Osteoblast (primary cell): Measurements from ENCODE around the gene EXOC7. TPM values are rescaled to one million over a fixed set of nuclear protein-coding genes. Genes with fewer than 3 reads are reported as not detected.
A peak's percentile ranks its signal among the peaks of the same experiment; 100 is the strongest.

ENCODE experiments used
- DNase-seq: peaks from one replicate; pipeline ENCODE4 v3.0.0; 2011; ENCODE audit warnings: low spot score, mixed read lengths; ENCODE audit not compliant: insufficient read length; ENCODE audit errors: missing footprints
- H2AFZ ChIP-seq: 2 replicates; pipeline ENCODE4 v1.6.0; 2011; ENCODE audit warnings: mild to moderate bottlenecking, low read length
- H3K27ac ChIP-seq: 2 replicates; pipeline ENCODE4 v1.5.1; 2011; ENCODE audit warnings: mild to moderate bottlenecking, low read depth, low read length, moderate library complexity
- H3K27me3 ChIP-seq: 2 replicates; pipeline ENCODE4 v1.6.0; 2012; ENCODE audit warnings: mild to moderate bottlenecking, control low read depth, inconsistent platforms, low read length, moderate library complexity; ENCODE audit not compliant: insufficient read depth
- H3K36me3 ChIP-seq: 2 replicates; pipeline ENCODE4 v1.5.1; 2011; ENCODE audit warnings: mild to moderate bottlenecking, low read length, control low read depth, moderate library complexity; ENCODE audit not compliant: insufficient read depth
- H3K4me1 ChIP-seq: 2 replicates; pipeline ENCODE4 v1.5.1; 2011; ENCODE audit warnings: mild to moderate bottlenecking, low read length, control low read depth, moderate library complexity; ENCODE audit not compliant: insufficient read depth
- H3K4me2 ChIP-seq: 2 replicates; pipeline ENCODE4 v1.6.0; 2011; ENCODE audit warnings: mild to moderate bottlenecking, low read length; ENCODE audit not compliant: insufficient read depth
- H3K4me3 ChIP-seq: fragments of 200-600 bp; sonication (generic); 3 replicates; pipeline ENCODE4 v1.5.1; 2012; ENCODE audit warnings: mild to moderate bottlenecking, low read length, inconsistent platforms; ENCODE audit not compliant: insufficient read depth
- H3K79me2 ChIP-seq: 2 replicates; pipeline ENCODE4 v1.6.0; 2012; ENCODE audit warnings: mild to moderate bottlenecking, low read length, control low read depth, inconsistent platforms; ENCODE audit not compliant: insufficient read depth
- H3K9me3 ChIP-seq: 2 replicates; pipeline ENCODE4 v1.5.1; 2011; ENCODE audit warnings: low read depth, low read length, control low read depth
- H4K20me1 ChIP-seq: 2 replicates; pipeline ENCODE4 v1.6.0; 2012; ENCODE audit warnings: mild to moderate bottlenecking, low read length, control low read depth; ENCODE audit not compliant: insufficient read depth
- total RNA-seq: library from RNA; depleted of rRNA; stranded (reverse); fragments of >200 nt; gene quantifications from 2 replicates; pipeline ENCODE4 v1.2.3, GENCODE V29; 2012
- TF ChIP-seq, protein P1 (sequence below): IDR thresholded peaks from 2 replicates; pipeline ENCODE4 v1.5.1; 2011; ENCODE audit warnings: mild to moderate bottlenecking, low read depth, low read length, moderate library complexity; ENCODE audit errors: extremely low read depth

EXOC7 gene
- total RNA-seq, 1 donor = 102 TPM

DNA sequence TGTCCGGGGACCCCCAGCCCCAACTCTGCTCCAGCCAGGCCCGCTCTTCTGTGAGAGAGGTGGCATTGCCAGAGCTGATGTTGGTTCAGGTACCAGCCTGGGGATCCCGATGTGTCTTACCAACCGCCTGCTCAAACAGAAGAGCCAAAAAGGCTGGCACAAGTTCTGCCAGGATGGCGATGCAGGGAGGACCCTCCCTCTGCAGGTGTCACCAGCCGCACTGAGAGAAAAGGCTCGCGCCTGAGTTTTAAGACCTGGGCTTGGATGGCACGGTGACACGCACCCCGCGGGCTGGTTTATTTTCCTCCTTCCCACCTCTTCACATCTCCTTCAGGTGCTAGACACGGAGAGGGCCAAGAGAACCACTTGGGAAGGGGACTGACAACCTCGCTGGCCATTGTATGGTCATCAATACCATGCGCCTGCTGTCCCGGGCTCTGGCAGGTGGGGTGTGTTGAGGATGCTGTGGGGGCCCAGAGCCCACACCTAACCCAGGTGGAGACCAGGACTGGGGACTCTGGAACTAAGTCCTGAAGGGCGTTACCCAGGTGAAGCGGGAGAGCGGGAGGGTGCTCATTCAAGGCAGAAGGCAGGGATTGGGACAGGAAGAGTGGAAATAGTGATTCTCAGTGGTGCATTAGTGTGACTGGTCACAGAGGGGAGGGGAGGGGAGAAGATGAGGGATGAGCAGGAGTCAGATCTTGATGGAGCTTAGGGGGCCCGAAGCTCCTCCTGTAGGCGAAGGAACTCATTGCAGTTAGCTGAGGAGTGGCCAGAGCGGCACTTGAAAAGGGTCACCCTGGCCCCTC, 21.2 kb upstream of the EXOC7 start:
- no peak overlapping the region for H3K4me2 ChIP-seq

DNA sequence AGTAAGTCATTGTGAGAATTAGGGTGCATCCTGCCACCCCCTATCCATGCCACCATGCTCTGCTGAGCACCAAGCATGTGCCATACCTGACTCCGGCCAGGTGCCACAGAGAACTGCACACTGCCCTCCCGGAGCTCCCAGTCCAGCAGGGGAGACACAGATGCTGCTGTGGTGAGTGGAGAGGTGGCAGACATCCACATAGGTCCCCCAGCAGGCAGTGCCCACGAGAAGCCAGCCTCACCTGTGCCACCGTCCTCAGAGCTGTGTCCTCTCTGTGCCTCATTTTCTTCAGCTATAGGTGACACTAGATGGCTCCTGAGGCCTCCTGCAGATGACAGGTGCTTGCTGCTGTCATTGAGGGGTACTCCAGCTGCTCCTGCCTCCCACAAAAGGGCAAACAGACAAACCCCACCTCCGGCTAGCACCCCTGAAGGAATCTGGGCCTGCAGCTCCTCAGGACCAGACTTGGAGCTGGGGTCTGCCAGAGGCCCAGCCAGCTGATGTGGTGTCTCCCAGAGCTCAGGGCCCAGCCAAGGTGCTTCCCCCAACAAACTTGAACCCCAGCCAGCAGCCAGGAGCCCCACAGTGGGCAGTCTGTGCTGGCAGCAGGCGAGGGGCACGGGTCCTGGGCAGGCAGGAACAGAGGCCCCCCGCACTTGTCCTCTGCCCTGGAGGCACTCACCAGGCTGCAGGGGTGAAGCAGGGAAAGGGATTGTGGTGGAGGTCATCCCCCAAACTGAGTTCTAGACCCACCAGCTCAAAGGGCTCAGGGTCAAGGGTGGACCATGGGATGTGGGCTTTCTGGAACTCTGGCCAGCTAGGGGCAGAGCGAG, 20.4 kb upstream of the EXOC7 start:
- Histone ChIP-seq H4K20me1 (no peaks in the 10 kb centered on the region), H3K9me3 (no peaks in the 10 kb centered on the region), H3K27me3 (peaks cover 3% of the 10 kb centered on the region), H3K27ac (no peak overlapping the region), H3K4me3 (no peak overlapping the region), H3K36me3 (no peaks in the 10 kb centered on the region), H3K79me2 (no peaks in the 10 kb centered on the region), H3K4me2 (no peak overlapping the region), H3K4me1 (peaks cover 4% of the 10 kb centered on the region), H2AFZ (no peak overlapping the region)
- peak; percentile 62 for DNase-seq
- TF ChIP-seq, protein P1, sequence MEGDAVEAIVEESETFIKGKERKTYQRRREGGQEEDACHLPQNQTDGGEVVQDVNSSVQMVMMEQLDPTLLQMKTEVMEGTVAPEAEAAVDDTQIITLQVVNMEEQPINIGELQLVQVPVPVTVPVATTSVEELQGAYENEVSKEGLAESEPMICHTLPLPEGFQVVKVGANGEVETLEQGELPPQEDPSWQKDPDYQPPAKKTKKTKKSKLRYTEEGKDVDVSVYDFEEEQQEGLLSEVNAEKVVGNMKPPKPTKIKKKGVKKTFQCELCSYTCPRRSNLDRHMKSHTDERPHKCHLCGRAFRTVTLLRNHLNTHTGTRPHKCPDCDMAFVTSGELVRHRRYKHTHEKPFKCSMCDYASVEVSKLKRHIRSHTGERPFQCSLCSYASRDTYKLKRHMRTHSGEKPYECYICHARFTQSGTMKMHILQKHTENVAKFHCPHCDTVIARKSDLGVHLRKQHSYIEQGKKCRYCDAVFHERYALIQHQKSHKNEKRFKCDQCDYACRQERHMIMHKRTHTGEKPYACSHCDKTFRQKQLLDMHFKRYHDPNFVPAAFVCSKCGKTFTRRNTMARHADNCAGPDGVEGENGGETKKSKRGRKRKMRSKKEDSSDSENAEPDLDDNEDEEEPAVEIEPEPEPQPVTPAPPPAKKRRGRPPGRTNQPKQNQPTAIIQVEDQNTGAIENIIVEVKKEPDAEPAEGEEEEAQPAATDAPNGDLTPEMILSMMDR = no peak

More for the DNA sequence above, 21.2 kb upstream of the EXOC7 start:
- Histone ChIP-seq H3K9me3 (no peaks in the 10 kb centered on the region), H3K36me3 (no peaks in the 10 kb centered on the region), H2AFZ (no peak overlapping the region), H4K20me1 (no peaks in the 10 kb centered on the region), H3K4me1 (peaks cover 4% of the 10 kb centered on the region), H3K27me3 (peaks cover 3% of the 10 kb centered on the region), H3K27ac (no peak overlapping the region), H3K79me2 (no peaks in the 10 kb centered on the region), H3K4me3 (no peak overlapping the region)
- TF ChIP-seq, protein P1 = peak; percentile 25
- DNase-seq = peak; percentile 87

DNA sequence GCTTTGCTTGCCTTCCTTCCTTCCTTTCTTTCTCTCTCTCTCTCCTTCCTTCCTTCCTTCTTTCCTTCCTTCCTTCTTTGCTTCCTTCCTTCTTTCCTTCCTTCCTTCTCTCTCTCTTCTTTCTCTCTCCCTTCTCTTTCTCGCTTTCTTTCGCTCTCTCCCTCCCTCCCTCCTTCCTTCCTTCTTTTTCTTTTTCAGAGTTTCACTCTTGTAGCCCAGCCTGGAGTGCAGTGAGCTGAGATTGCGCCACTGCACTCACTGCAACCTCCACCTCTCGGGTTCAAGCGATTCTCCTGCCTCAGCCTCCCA, 19.6 kb upstream of the EXOC7 start:
- no peaks in the 10 kb centered on the region for H3K79me2 ChIP-seq
- no peaks in the 10 kb centered on the region for H4K20me1 ChIP-seq
- no peaks in the 10 kb centered on the region for H3K9me3 ChIP-seq
- no peak for DNase-seq
- H3K36me3 ChIP-seq = no peaks in the 10 kb centered on the region
- TF ChIP-seq, protein P1 = no peak
- H3K27me3 ChIP-seq = peaks cover 3% of the 10 kb centered on the region
- no peak overlapping the region for H3K27ac ChIP-seq
- no peak overlapping the region for H3K4me2 ChIP-seq
- H3K4me3 ChIP-seq = no peak overlapping the region
- H3K4me1 ChIP-seq = peaks cover 4% of the 10 kb centered on the region
- no peak overlapping the region for H2AFZ ChIP-seq
